Left ventricle myocardium superior (tissue), 1 donor: ENCODE measurements around the gene GPR150. TPM values are rescaled to one million over a fixed set of nuclear protein-coding genes. Genes with fewer than 3 reads are reported as not detected.
"Not testable (repeated sequence)": the region's sequence is repeated elsewhere in the genome, so short reads cannot be mapped to it uniquely, and the experiment has no call there.

Source experiments
- ATAC-seq: fragments of 200-7000 bp; cut with Tn5 transposase; one replicate; pipeline ENCODE4 v1.9.1; 2020; ENCODE audit warnings: mild to moderate bottlenecking, moderate library complexity
- DNase-seq: peaks from one replicate; pipeline ENCODE4 v3.0.0-alpha.2; 2020
- intact Hi-C: fragments of 100-400 bp; cut with micrococcal nuclease; formaldehyde crosslinking; loops from one replicate; pipeline ENCODE4 v1.11.0; 2022
- total RNA-seq: library from RNA; stranded (reverse); fragmentation: NEBNext Ultra II Directional; extraction: Animal tissue kit (Norgen Biotek cat#: 25700); gene quantifications from one replicate; pipeline ENCODE4 v1.2.1, GENCODE V29; 2021
- donor health status: DM: no; HTN: yes; CAD: no; lungs with severe emphysema.

Gene GPR150
- total RNA-seq, 1 donor from 2014 or later: not detected

DNA sequence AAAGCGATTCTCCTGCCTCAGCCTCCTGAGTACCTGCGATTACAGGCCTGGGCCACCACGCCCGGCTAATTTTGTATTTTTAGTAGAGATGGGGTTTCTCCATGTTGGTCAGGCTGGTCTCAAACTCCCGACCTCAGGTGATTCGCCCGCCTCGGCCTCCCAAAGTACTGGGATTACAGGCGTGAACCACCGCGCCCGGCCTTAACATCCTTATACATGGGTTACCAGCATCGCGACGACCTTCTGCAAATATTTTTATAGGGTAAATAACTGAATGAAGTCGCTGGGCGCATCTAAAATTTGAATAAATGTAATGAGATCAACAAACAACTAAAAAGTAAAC is 26.3 kb downstream of the GPR150 start:
- intact Hi-C loops: loop anchor here (5.0 to 10.0 kb wide), 3 partner anchors 86 to 689 kb away; partner anchors contain the start of gene RHOBTB3
- not testable (repeated sequence) for DNase-seq, ATAC-seq

DNA sequence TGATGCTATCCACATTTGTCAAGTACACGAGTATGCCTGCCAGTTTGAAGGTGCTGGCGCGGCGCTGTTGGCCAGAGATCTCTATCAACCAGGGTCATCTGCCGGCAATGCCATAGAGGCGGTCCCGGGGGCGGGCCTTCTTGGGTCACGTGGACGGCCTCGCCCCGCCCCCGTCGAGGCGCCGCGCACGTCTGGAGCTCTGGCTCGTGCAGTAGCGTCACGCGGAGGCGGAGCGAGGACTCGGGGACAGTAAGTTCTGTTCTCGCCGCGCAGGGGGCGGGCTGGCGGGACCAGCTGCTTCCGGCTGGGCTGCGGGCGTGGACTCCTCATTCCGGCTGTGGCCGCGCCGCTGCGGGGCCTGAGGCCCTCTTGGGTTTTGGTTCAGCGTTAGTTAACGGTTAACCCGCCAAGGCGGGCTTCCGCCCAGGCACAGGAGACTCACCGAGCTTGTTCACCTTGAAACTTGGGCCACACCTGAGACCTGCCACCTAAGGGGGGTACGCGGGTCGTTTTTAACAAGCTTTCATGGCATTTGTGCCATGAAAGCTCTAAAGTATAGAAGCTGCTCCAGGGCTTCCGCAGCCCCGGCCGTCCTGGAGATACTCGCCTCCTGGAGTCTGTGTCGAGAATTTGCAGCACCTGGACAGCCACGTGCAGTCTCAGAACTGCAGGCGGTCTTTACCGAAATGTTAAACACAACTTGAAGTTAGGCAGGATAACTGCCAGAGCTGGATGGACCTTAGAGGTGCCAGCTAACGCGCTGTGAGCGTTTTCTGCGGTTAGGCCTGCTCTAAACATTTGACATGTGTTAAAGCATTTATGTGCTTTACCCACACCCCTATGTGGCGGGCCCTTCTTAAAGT is 26.9 kb downstream of the GPR150 start, which contains the start of gene RFESD:
Gene RFESD, plus strand, starts transcription at position 209 of the 863 bp plus-strand sequence. CDS start 5,495 bp downstream, outside the sequence.
- DNase-seq: peak; percentile 100
- intact Hi-C loops: loop anchor here (5.0 to 10.0 kb wide), 3 partner anchors 86 to 688 kb away; partner anchors contain the start of gene RHOBTB3
- peak; percentile 99 for ATAC-seq

DNA sequence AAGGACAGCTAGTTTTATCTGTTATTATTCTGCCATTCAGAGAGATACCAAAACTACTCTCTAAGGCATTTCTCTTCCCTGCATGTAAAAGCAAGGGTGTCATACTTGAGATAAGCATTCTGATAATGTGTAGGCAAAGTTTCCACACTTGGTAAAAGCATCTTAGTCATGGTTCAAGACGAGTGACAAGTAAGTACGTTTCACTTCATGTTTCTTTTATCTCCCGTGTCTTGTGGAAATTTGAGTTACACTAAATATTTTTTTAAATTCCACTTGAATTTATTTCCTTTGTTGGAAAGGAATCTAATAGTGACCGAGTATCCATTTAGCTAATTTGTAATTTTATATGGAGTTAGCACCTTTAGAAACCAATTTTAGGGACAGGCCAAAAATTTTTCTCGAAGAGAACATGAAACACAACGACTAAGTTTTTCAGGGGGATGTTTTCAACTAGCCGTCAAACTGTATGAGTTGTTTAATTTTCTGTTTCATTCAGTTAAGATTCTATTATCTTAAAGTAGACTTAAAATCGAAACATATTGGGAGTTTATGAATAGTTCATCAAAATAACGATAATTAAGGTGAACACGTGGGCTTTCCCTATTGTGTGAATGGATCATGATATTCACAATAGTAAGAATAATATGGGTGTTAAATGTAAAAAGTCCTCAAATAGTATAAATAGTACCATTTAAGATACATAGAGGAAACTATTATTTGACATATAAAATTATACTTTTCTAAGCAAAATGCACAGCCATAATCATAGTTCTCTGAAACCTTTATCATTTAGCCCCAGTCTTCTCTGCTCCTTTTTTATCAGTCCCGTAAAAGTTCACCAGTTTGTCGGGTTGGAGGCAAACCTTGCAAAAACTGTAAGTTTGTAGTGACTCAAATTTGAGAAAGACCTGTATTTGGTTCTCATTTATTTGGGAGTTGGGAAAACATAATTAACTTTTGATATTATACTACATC is 28.3 kb downstream of the GPR150 start:
- DNase-seq: no peak
- ATAC-seq: no peak
- intact Hi-C loops: loop anchor here (5.0 to 10.0 kb wide), 3 partner anchors 84 to 687 kb away; partner anchors contain the start of gene RHOBTB3

DNA sequence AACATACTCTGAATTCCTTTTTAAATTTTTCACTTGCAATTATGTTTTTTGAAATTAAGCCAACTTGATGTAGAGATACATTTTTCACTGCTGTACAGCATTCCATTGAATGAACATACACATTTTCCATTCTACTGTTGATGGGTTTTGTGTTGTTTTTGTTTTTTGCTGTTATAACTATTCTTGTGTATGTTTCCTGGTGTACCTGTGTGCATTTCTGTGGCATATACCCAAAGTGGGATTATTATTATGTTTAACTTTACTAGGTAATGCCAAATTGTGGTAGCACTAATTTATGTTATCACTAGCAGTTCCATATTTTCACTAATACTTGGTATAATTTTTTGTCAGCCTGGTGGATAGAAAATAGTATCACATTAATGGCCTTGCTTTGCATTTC is 29.4 kb downstream of the GPR150 start:
- intact Hi-C loops: loop anchor here (5.0 to 10.0 kb wide), 3 partner anchors 83 to 686 kb away; partner anchors contain the start of gene RHOBTB3
- no peak for DNase-seq
- ATAC-seq: no peak

DNA sequence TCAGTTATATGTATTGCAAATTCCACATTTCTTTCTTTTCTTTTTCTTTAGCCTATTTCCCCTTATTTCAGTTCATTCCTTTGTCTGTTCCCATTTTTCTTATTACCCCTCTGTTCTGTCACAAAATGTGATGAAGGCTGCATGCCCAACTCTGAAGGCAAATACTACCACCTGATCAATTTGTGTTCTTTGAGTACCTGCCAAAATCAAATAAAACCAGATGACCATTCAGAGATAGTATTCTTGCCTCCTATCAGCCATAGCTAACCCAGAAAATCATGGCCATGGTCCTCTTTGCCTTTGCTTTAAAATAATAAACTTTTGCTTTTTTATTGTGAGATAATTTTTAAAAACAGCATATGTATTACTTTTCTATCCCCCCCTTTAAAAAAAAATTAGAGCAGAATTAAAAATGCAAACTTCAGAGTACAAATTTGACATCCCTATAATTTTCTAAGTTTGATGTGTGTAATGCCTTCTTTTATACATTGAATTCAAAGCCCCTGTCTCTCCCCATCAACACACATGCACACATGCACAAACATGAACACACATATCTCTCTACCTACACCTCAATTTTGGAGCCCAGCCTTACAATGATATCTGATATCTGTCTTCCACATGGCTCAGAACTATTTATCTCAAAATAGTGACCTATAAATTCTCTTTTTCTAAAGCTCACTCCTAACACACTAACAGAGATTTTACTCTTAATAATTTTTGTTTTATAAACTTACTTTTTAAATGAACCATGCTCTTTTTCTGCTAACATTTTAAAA is 30.1 kb downstream of the GPR150 start:
- DNase-seq (no peak), ATAC-seq (no peak)
- intact Hi-C loops: loop anchor here (5.0 to 10.0 kb wide), 3 partner anchors 82 to 685 kb away; partner anchors contain the start of gene RHOBTB3

DNA sequence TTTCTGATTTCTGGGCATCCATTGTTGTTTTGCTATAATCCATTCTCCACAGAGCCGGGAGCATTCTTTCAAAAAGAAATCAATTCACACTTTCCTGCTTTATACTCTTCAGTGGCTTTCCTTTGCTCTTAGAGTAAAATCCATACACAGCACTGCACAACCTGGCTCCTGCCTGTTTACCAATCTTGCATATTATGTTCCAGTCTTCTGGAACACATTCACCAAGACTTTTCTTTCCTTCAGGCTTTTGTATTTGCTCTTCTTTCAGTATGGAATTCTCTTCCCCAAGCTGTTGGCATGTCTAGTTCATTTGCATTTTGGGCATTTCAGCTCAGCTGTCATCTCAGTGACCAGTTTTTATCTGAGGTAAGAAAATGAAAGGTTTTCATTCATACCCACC is 33.0 kb downstream of the GPR150 start:
- ATAC-seq: no peak
- no peak for DNase-seq
- intact Hi-C loops: no loop called here

DNA sequence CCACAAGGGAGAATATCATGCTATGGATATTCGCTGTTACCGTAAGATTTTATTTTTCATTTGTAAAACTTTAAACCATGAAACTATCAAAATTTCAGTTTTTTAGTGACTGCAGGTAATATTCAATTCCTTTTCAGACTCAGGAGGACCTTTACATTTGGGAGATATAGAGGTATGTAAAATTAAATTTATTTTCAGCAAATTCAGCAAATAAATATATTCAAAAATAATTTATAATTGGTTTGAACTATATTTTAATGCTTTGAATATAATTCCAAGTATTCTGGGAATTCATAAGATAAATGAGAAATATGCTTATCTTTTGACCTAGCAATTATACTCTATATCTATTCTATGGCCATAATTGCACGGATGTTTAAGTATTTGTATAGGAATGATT is 34.3 kb downstream of the GPR150 start:
- intact Hi-C loops: no loop called here

DNA sequence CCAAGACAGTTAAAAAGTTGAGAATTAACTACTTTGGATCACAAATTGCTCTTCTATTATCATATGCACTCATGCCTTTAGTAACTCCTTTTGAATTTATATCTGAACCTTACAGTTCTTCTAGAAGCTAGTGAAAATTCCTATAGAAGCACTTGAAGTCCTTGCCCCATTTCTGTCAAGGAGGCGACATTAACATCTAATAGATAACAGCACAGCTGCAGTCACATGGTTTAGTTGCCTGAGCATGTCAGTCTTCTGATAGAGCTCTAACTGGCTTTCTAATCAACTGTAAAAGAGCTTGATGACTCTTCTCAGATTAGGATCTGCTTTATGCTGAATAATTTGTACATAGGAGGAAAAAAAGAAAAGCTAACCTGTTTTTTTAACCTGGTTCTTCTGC is 35.7 kb downstream of the GPR150 start:
- DNase-seq: no peak
- no peak for ATAC-seq
- intact Hi-C loops: no loop called here

More for the DNA sequence above, 34.3 kb downstream of the GPR150 start:
- ATAC-seq (no peak), DNase-seq (no peak)

DNA sequence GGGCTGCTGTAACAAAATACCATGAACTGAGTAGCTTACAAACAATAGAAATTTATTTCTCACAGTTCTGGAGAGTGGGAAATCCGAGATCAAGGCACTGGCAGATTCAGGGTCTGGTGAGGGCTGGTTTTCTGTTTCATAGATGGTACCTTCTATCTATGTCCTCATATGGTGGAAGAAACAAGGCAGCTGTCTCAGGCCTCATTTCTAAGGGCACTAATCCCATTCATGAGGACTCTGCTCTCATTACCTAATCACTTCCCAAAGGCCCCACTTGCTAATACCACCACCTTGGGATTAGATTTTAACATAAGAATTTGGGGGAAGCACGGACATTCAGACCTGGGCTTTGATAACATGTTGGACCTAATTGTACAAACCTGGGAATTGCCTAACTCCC is 40.2 kb downstream of the GPR150 start:
- ATAC-seq (no peak), DNase-seq (no peak)
- intact Hi-C loops: loop anchor here (10.0 kb wide), 1 partner anchor 185 kb away; no protein-coding TSS in a partner anchor

DNA sequence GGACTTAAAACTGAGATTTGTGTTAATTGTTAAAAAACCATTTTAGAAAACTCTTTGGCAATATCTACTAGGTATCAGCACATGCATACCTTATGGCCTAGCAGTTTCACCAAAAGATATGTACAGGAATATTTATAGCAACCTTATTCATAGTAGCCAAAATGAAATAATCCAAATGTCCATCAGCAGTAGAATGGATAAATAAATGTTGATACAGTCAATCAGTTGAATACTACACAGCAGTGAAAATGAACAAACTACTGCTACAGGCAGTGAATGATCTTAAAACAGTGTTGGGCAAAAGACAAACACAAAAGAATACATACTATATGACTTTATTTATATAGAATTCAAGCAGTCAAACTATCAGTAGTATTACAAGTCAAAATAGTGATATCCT is 43.1 kb downstream of the GPR150 start:
- intact Hi-C loops: loop anchor here (10.0 kb wide), 1 partner anchor 182 kb away; no protein-coding TSS in a partner anchor
- DNase-seq: no peak
- no peak for ATAC-seq

DNA sequence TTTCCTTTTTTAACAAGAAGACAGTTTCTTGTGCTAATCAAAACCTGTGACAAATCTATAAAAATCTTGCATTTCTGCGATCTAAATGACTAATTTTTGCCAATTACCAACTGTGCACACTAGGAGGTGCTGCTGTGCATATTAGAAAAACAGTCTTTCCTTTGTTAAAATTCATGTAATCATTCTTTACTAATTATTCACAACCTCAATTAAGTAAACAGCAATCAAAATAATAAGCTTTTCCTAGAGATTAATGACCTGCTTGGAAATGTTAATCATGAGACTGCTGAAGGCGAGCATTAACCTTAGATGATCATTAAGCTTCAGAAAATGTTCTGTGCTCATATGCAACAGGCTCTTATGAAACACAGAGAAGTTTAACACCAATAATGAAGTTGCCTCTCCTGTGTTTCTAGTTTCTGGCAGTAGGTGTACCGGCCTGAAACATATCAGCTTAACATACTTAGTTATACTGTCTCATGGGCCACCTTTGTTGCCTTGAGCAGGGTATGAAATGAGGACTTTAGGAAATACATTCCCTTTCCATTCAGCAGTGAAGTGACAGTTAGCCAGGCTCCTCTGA is 44.4 kb downstream of the GPR150 start:
- peak; percentile 27 for ATAC-seq
- DNase-seq: no peak
- intact Hi-C loops: loop anchor here (10.0 kb wide), 1 partner anchor 181 kb away; no protein-coding TSS in a partner anchor

DNA sequence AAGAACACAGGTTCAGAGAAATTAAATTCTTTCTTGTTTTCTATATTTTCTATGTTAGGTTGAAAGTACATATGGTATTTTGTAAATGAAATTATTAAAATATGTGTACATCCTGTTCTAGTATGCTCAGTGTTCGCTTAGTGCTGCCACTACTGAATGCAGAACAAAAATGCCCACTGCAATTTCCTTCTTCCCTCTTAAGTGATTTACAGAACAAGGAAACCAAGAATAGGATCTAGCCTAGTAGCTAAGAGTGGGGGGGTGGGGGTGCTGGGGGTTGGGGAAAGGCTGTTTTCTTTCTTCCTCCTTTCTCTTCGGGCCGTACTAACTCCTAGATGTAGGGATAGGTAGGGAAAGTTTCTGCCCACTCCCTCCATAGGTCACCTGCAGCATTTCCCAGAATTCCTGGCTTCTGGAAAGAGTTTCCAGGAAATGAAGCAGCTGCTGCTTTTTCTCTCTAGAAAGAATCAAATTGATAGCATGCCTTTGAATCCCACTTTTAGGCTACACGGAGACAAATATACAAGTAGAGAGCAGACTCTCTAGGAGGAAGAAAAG is 47.3 kb downstream of the GPR150 start:
- intact Hi-C loops: loop anchor here (10.0 kb wide), 1 partner anchor 178 kb away; no protein-coding TSS in a partner anchor
- DNase-seq (no peak), ATAC-seq (no peak)

DNA sequence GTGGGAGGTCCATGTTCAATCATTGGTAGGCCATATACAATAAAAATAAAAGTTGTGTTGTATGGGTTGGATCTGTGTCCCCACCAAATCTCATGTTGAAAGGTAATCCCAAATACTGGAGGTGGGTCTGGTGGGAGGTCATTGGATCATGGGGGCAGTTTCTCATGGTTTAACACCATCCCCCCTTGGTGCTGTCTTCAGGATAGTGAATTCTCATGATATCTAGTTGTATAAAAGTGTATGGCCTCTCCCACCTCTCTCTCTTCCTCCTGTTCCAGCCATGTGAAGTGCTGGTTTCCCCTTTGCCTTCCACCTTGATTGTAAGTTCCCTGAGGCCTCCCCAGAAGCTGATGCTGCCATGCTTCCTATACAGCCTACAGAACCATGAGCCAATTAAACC is 47.8 kb downstream of the GPR150 start:
- intact Hi-C loops: loop anchor here (10.0 kb wide), 1 partner anchor 177 kb away; no protein-coding TSS in a partner anchor
- DNase-seq (no peak), ATAC-seq (no peak)

DNA sequence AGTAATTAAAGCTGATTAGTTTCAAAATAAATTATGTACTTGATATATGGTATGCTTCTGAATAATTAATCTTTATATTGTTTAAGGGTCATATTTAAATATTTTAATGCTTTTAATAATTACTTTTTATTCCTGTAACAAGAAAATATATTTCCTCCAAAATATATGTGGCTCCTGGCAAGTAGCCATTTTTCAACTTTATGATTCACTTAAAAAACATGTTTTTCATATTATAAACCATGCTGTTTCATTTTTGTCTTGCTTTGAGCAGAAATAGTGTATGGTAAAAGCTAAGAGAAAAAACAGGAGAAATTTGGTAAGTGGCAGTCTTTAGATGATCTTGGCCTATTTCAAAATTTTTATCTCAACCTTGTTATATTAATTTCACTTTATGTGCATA is 48.3 kb downstream of the GPR150 start:
- ATAC-seq (no peak), DNase-seq (no peak)
- intact Hi-C loops: loop anchor here (10.0 kb wide), 1 partner anchor 177 kb away; no protein-coding TSS in a partner anchor

DNA sequence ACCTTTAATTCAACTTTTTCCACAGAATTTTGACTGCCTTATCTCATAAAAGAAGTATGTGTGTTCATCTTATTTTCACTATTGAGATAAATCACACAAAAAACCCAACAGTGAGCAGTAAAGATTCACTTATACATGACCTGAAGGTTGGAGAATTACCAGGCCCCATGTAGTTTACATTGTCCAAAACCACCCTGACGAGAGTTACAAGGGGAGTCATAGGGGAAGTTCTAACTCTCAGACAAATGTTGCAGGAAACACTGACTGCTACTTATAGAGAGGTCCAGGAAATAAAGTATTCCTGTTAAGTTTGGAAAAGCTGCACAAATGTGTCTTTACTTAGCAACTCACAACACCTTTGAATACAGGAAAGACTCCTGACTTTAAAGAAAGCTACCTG is 48.8 kb downstream of the GPR150 start:
- intact Hi-C loops: loop anchor here (10.0 kb wide), 1 partner anchor 176 kb away; no protein-coding TSS in a partner anchor
- DNase-seq (no peak), ATAC-seq (no peak)

DNA sequence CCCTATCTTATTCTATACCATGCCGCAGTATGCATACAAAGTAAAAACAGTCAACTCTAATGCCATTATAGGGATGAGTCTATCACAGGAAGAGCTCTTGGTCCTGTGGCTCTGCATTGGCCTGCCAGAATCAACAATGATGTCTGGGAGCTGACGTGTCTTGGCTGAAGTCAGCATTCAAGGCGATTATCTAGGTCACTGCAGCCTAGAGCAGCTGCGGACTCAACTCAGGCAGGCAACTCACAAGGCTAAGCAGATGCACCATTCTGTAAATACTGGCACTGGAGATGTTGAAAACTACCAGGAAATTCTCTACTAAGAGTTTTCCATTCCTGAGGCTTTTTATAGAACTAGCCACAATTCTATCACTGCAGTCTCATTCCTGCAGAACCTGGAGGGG is 49.7 kb downstream of the GPR150 start:
- ATAC-seq: peak; percentile 98
- intact Hi-C loops: loop anchor here (10.0 kb wide), 1 partner anchor 175 kb away; no protein-coding TSS in a partner anchor

DNA sequence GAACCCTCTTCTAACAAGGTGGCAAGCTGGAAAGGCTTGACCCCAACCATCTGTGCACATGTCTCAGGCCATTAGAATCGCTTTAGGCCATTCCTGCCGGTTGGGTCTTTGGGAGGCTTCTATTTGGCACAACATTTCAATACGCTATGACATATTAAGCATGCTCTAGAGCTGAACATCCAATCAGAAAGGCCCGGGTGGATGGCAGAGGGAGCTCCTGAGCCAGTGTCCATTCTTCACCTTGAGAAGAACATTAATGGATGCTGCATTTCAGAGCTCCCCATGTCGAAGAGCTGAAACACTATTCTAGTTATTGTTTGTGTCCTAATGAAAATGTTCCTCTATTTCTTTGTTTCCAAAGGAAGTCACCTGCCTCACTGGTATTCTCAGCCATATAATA is 50.1 kb downstream of the GPR150 start:
- ATAC-seq (no peak), DNase-seq (no peak)
- intact Hi-C loops: loop anchor here (10.0 kb wide), 1 partner anchor 175 kb away; no protein-coding TSS in a partner anchor

More for the DNA sequence above, 49.7 kb downstream of the GPR150 start:
- DNase-seq: peak; percentile 70
